Tibial nerve (tissue), 3 donors: ENCODE data around the gene GPC6.

Experiments
- POLR2A ChIP-seq, 2 donors: fragments of 450-650 bp; IDR thresholded peaks; one replicate each; pipeline ENCODE4 v1.6.1; 2017; ENCODE audit warnings: antibody characterized with exemption in 2 of 2, mild to moderate bottlenecking in 2 of 2, moderate library complexity in 2 of 2
- TF ChIP-seq, protein P1 (sequence below), 5 experiments: fragments of 200-600 bp in 3 of 5; fragments of 450-650 bp in 2 of 5; sonication (generic) in 3 of 5; IDR thresholded peaks; one replicate each; pipeline ENCODE4 v1.5.1; 2016 to 2019; ENCODE audit warnings: antibody characterized with exemption in 5 of 5, mild to moderate bottlenecking in 3 of 5, moderate library complexity in 2 of 5

GRCh38 chr13:93889430-93889951 lies 662.9 kb downstream of the GPC6 start:
- TF ChIP-seq POLR2A (IDR thresholded peaks at IDR 0.05), result no peak
- TF ChIP-seq, protein P1, sequence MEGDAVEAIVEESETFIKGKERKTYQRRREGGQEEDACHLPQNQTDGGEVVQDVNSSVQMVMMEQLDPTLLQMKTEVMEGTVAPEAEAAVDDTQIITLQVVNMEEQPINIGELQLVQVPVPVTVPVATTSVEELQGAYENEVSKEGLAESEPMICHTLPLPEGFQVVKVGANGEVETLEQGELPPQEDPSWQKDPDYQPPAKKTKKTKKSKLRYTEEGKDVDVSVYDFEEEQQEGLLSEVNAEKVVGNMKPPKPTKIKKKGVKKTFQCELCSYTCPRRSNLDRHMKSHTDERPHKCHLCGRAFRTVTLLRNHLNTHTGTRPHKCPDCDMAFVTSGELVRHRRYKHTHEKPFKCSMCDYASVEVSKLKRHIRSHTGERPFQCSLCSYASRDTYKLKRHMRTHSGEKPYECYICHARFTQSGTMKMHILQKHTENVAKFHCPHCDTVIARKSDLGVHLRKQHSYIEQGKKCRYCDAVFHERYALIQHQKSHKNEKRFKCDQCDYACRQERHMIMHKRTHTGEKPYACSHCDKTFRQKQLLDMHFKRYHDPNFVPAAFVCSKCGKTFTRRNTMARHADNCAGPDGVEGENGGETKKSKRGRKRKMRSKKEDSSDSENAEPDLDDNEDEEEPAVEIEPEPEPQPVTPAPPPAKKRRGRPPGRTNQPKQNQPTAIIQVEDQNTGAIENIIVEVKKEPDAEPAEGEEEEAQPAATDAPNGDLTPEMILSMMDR (IDR thresholded peaks at IDR 0.05), result no peak
